Glomerular visceral epithelial cell (primary cell): Measurements from ENCODE around the gene GKN2.
"Not testable (repeated sequence)": the region's sequence is repeated elsewhere in the genome, so short reads cannot be mapped to it uniquely, and the experiment has no call there.

Experiments
- DNase-seq: peaks from one replicate; pipeline ENCODE4 v3.0.0-alpha.2; 2016; ENCODE audit errors: extremely low spot score

GKN2 gene

GRCh38 chr2:68920481-68921170 is 32.1 kb downstream of the GKN2 start:
- DNase-seq, result no peak

DNA sequence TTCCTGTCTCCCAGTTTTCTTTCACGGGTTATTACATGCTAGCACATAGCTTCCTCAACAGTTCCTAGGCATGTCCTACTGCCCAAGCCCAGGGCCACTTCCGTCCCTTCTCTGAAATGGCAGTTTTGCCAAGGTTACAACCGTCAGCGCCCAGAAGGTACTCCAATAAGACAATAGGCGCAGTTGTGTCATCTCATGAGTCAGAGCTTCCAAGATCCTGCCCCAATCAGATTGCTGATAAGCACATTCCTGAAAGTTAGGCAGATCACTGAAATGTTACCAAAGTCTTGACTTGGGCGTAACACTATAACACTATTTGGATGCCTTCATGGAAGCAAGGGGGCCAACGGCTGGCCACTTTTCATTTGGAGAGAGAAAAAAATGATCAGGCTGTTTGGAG is 34.2 kb downstream of the GKN2 start:
- DNase-seq, result no peak

DNA sequence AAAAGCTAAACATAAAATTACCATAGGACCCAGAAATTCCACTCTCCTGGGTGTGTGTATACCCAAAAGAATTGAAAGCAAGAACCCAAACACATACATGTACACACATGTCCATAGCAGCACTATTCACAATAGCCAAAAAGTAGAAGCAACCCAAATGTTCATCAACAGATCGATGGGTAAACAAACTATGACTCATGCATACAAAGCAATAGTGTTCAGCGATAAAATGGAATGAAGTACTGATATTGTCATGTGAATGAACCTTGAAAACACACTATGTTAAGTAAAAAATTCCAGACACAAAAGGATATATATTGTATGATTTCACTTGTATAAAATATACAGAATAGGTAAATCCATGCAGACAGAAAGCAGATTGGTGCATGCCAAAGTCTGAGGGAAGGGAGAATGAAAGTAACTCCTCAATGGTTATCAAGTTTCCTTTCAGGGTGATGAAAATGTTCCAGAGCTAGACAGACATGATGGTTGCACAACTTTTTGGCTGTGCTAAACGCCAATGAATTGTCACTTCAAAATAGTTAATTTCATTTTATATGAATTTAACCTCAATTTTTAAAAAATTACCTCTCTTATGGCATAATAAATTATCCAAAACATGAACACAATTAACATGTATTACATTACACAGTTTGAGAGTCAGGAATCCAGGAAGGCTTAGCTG is 35.5 kb downstream of the GKN2 start:
- no peak for DNase-seq

DNA sequence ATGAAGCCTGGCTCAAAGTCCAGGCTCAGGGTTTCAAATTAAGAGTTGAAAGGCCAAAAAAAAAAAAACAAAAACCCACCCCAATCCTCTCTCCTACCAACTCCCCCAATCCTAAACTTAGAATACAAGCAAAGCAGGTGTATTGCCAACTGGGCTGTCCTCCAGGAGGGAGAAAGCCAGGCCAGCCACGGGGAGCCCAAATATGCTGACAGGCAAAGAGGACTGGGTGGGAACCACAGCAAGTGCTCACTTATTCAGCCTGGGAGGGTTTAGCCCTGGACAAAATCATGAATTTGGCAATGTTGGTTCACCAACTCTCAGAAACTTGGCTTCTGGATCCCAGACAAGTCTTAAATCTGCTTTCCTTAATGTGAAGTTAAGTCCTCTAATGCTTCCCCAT is 36.5 kb downstream of the GKN2 start:
- no peak for DNase-seq

- no peak for DNase-seq
Observed at GRCh38 chr2:68915393-68915792, 37.3 kb downstream of the GKN2 start.

DNA sequence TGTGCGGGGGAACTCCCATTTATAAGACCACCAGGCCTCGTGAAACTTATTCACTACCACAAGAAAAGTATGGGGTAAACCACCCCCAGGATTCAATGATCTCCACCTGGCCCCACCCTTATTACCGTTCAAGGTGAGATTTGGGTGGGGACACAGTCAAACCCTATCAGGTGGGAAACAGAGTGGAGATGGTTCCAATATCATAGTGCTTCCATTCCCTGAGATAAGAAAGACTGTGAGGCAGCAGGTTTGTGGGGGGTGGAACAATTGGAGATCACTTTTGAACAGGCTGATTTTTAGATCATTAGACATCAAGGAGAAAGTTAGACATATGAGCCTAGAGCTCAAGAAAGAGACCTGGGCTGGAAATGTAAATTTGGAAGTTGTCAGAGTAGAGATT is 39.3 kb downstream of the GKN2 start:
- DNase-seq, result no peak

- DNase-seq, result no peak
Observed at GRCh38 chr2:68912732-68913131, 40.0 kb downstream of the GKN2 start.

DNA sequence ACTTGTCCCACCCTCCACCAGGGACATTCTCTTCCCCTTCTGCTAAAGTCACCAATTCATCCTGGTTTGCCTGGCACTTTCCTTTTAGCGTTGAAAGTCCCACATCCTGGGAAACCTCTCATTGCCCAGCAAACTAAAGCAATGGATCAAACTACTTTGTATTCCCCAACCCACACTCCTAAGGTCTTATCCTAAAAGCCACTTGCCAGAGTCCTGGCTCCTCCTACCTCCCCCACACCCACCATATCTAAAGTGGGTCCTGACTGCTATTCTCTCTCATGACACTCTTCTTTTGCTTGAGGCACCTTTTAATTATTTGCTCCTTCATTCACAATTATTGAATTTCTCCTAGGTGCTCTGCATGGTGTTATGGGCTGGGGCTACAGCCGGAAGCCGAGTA is 40.6 kb downstream of the GKN2 start:
- no peak for DNase-seq

DNA sequence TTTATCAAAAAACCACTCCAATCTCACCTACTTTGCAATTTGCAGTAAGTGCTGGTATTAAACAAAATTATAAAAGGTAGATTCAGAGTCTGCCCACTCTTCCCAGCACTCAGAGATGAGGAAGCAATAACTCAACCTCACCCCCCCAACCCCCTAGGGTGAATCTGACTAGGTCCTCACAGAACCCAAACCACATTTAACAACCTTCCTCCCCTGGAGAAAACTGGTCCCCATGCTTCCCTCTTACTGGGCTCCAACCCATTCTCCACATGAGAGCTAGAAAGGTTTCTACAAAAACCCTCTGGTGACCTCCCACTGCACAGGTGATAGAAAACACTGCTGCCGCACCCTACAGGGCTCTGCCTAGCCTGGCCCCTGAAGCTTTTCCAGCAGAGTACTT is 41.0 kb downstream of the GKN2 start:
- no peak for DNase-seq

GRCh38 chr2:68911246-68911645 is 41.4 kb downstream of the GKN2 start:
- no peak for DNase-seq

- DNase-seq, result peak; percentile 64
Observed at GRCh38 chr2:68909793-68910674, 42.7 kb downstream of the GKN2 start.

- DNase-seq, result peak; percentile 80
Observed at GRCh38 chr2:68908392-68908970, 44.2 kb downstream of the GKN2 start.

- DNase-seq, result no peak
Observed at GRCh38 chr2:68907920-68908253, 44.8 kb downstream of the GKN2 start.

DNA sequence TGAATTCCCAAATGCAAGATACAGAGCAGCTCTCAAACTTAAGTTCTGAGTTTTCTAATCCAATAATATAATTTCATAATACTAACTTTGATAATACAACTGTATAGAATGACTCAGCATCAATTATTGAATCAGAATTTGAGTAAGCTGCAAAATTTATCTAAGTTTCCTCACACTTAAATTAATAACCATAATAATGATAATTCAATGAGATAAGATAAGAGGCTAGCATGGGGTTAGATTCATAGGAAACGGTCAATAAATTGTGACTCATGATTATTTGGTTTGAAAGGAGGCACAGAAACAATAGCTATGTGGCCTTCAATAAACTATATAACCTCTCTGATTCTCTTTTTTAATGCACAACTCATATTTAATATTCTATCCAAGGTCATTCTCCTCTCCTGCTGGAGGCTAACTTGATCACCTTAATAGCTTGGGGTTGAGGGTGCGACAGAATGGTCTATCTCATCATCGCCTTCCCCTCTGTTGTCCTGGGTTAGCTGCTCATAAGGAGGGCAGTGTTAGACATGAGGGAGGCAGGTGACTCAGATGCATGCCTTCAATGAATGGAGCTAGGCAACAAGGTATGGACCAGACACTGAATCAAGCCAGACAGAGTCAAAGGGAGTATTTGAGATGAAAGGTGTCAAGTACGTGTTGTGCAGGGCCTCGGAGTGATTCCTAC is 45.3 kb downstream of the GKN2 start:
- no peak for DNase-seq

DNA sequence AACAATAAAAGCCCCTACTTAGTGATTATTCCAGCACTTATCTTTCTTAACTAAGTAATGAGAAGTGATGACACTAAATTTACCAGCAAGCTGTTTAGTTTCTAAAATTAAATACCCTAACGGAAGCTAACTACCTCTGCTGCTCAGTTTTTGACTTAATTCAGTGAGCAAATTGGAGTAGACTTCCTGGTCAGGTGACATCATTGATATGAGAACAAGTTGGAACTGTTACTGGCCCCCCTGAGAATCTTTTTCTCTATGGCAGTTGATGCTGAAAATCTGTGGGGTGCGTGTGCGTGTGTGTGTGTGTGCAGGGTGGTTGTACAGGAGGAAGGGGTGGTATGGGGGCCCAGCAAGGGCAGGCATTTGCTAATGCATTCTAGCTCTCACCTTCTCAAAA is 46.0 kb downstream of the GKN2 start:
- no peak for DNase-seq

DNA sequence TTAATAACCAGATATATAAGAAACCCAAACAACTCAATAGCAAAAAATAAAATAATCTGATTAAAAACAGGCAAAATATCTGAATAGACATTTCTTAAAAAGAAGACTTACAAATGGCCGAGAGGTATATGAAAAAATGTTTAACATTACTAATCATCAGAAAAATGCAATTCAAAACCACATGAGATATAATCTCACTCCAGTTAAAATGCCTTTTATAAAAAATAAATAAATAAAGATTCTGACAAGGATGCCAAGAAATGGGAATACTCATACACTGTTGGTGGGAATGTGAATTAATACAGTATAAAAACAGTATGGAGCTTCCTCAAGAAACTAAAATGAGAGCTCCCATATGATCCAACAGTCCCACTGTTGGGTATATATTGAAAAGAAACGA is 47.6 kb downstream of the GKN2 start:
- no peak for DNase-seq

- no peak for DNase-seq
Observed at GRCh38 chr2:68901561-68901960, 51.1 kb downstream of the GKN2 start.

DNA sequence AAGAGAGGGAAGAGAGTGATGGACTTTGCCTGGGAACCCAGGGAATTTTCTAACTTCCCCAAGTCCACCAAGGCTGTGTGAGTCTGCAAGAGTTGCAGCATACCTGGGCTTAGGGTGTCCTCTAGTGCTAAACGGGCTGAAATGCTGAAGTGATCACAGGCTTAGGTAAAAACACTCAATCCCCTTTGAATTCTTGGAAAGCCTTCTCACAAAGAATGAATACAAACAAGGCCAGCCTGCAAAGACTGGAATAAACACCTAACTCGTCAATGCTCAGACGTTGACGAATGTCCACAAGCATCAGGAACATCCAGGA is 51.5 kb downstream of the GKN2 start:
- DNase-seq, result no peak

DNA sequence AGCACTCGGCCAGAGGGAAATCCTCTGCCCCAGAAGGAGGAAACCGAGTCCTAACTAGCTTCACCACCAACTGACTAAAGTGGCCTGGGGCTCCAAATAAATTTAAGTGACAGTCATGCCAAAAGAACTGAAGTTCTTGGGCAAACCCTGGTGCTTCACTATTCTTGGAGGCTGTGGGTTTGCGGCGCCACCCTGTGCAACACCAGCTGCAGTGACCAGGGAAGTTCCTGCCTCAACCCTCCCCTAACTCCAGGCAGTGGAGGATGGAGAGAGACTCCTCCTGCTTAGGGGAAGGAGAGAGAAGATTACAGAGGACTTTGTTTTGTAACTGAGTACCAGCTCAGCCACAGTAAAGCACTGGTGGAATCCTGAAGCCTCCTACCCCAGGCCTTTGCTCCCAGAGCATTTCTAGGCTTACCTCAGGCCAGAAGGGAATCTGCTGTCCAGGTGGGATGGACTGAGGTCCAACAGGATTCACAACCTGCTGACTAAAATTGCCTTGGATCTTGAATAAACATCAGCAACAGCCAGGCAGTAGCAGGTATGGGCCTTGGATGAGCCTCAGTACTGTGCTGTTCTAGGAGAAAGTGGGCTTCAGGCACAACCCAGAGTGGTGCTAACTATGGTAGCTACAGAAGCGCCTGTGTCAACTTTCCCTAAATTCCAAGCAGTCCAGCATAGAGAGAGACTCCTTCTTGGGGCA is 52.0 kb downstream of the GKN2 start:
- no peak for DNase-seq

- DNase-seq, result not testable (repeated sequence)
Observed at GRCh38 chr2:68895981-68896380, 56.7 kb downstream of the GKN2 start.
